NCI-H128 (cell line): ENCODE data around the gene LSM14B.

Experiments
- DNase-seq: peaks from one replicate; lab custom pipeline; 2025; ENCODE audit not compliant: unreplicated experiment; lab: John Stamatoyannopoulos, UW

Gene LSM14B

GRCh38 chr20:62162765-62163484, 40.6 kb downstream of the LSM14B start:
- no peak for DNase-seq

- no peak for DNase-seq
These were observed 41.2 kb downstream of the LSM14B start for GRCh38 chr20:62163485-62163865.

- no peak for DNase-seq
These were observed 41.9 kb downstream of the LSM14B start for GRCh38 chr20:62163986-62164762.

GRCh38 chr20:62164879-62165761, 42.8 kb downstream of the LSM14B start:
- no peak for DNase-seq

GRCh38 chr20:62165762-62166399, 43.6 kb downstream of the LSM14B start:
- no peak for DNase-seq

- no peak for DNase-seq
These were observed 45.2 kb downstream of the LSM14B start for GRCh38 chr20:62167474-62167873.

GRCh38 chr20:62168061-62168460, 45.8 kb downstream of the LSM14B start:
- no peak for DNase-seq

GRCh38 chr20:62168890-62169435, 46.7 kb downstream of the LSM14B start:
- DNase-seq, result no peak

GRCh38 chr20:62170536-62170935, 48.3 kb downstream of the LSM14B start:
- DNase-seq, result no peak

- no peak for DNase-seq
These were observed 49.0 kb downstream of the LSM14B start for GRCh38 chr20:62171245-62171644.

- DNase-seq, result no peak
These were observed 50.4 kb downstream of the LSM14B start for GRCh38 chr20:62172666-62173065.

GRCh38 chr20:62174021-62174804, 51.9 kb downstream of the LSM14B start:
- DNase-seq, result no peak

- no peak for DNase-seq
These were observed 52.8 kb downstream of the LSM14B start for GRCh38 chr20:62174870-62175624.

- DNase-seq, result no peak
These were observed 53.4 kb downstream of the LSM14B start for GRCh38 chr20:62175711-62176110.

GRCh38 chr20:62176866-62177265, 54.6 kb downstream of the LSM14B start:
- no peak for DNase-seq

- DNase-seq, result no peak
These were observed 55.0 kb downstream of the LSM14B start for GRCh38 chr20:62177307-62177706.

- no peak for DNase-seq
These were observed 56.3 kb downstream of the LSM14B start for GRCh38 chr20:62178316-62179161.

- DNase-seq, result no peak
These were observed 56.9 kb downstream of the LSM14B start for GRCh38 chr20:62179162-62179504.
